Omental fat pad (tissue), 4 donors: ENCODE data around the gene LMX1B. TPM values are rescaled to one million over a fixed set of nuclear protein-coding genes. Genes with fewer than 3 reads are reported as not detected.

Experiments used
- ATAC-seq: fragments of 150-250 bp; one replicate; pipeline ENCODE4 v1.9.1; 2016; ENCODE audit warnings: mild to moderate bottlenecking, moderate library complexity; ENCODE audit not compliant: low FRiP score
- DNase-seq: peaks from one replicate; pipeline ENCODE4 v3.0.0-alpha.2; 2019; ENCODE audit warnings: low spot score
- total RNA-seq, 4 donors: library from RNA; depleted of rRNA; stranded (reverse); fragments of >200 nt; gene quantifications; one replicate each; pipeline ENCODE4 v1.1.0, GENCODE V29; 2016
- TF ChIP-seq, protein P1 (sequence below), 3 donors: fragments of 450-650 bp; IDR thresholded peaks; one replicate each; pipeline ENCODE4 v1.5.1; 2016 to 2017; ENCODE audit warnings: antibody characterized with exemption in 3 of 3, mild to moderate bottlenecking in 3 of 3, moderate library complexity in 2 of 3

The LMX1B gene
- total RNA-seq, 4 donors from 2014 or later, result 0.09 to 1.1 (median 0.31) TPM; not detected in 1

DNA sequence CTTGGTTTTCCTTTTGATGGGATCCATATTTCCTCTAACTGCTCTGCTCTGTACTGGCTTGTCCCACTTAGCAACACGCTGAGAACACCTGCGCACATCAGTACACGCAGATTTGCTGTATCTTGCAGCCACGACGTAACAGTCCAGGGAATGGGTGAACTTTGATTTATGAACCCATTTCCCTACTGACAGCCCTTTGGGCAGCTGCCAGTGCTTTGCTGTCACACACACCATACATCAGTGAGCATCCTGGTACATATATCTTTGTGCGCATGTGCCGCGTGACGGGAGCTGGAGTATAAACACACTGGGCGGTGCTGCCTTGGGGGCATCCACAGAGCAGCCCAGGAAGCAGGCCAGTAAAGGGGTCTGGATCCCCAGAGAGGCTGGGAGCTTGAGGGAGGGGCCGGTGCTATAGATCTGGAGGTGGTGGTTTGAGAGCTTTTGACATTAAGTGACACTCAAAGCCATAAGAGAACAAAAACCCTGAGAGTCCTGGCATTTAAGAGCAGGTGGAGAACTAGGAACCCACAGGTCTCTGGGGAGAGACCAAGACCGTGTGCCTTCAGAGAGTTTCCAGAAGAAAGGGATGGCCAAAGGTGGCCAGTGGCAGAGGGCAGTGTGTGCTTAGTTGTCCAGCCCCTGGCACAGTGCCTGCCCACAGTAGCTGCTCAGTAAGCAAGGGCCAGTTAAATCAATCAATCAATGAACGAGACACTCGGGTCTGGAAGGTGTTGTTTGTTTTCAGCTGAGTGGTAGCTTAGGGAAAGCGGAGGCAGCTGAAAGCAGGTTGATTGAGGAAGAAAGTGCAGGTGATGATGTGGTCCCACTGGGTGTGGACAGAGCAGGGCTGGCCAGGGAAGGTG lies 53.7 kb downstream of the LMX1B start:
- TF ChIP-seq, protein P1, sequence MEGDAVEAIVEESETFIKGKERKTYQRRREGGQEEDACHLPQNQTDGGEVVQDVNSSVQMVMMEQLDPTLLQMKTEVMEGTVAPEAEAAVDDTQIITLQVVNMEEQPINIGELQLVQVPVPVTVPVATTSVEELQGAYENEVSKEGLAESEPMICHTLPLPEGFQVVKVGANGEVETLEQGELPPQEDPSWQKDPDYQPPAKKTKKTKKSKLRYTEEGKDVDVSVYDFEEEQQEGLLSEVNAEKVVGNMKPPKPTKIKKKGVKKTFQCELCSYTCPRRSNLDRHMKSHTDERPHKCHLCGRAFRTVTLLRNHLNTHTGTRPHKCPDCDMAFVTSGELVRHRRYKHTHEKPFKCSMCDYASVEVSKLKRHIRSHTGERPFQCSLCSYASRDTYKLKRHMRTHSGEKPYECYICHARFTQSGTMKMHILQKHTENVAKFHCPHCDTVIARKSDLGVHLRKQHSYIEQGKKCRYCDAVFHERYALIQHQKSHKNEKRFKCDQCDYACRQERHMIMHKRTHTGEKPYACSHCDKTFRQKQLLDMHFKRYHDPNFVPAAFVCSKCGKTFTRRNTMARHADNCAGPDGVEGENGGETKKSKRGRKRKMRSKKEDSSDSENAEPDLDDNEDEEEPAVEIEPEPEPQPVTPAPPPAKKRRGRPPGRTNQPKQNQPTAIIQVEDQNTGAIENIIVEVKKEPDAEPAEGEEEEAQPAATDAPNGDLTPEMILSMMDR (IDR thresholded peaks at IDR 0.05), result no peak
- ATAC-seq (no peak), DNase-seq (no peak)

DNA sequence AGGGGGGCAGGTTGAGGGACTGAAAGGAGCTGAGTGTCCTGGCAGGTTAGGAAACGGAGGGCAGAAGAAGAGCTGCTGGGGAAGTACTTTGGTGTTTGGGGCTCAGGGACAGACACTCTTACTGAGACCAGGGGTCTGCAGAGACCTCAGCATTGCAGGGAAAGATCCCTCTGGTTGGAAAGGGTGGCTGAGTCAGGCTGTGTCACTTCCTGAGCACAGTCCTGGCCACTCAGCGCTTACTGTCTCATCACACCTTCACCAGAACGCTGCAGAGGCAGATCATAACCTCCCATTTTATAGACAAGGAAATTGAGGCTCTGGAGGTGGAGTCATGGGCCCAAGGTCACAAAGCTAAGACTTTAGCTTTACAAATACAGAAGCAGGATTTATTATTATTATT lies 54.3 kb downstream of the LMX1B start:
- no peak for DNase-seq
- no peak for ATAC-seq
- TF ChIP-seq, protein P1 (IDR thresholded peaks at IDR 0.05), result no peak

DNA sequence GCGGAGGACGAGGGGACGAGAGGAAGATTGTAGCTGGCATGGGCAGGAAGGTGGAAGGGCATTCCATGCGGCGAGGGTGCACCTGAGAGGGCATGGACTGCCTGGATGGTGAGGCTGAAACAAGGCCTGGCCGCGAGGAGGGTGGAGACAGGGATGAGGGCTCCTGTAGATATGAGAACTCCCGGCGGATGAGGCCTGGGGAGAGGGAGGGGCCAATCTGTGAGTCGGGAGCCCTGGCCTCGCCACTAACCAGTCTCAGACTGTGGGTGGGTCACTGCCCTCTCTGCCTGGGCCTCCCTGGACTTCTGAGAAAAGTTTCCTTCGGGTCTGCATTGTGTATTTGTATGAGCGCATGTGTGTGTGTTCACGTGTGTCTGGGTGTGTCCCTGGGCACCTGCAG lies 55.4 kb downstream of the LMX1B start:
- DNase-seq, result no peak
- no peak for ATAC-seq
- TF ChIP-seq, protein P1 (IDR thresholded peaks at IDR 0.05), result no peak

DNA sequence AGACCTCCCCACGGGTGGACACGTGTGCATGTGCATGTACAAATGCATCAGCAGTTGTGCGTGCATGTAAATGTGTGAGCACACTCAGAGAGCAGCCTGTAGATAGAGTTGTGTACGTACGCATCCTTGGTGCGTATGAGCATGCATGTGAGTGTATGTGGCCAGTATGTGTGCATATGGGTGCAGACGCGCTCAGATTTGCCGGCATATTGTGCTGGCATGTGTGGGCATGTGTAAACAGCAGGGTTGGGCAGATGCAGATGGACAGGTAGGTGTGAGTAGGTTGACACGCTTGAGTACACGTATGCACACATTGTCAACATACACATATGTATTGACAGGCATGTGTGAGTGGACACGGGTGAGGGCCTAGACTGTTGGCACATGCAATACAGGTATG lies 56.5 kb downstream of the LMX1B start:
- DNase-seq (no peak), ATAC-seq (no peak)
- TF ChIP-seq, protein P1 (IDR thresholded peaks at IDR 0.05), result no peak

DNA sequence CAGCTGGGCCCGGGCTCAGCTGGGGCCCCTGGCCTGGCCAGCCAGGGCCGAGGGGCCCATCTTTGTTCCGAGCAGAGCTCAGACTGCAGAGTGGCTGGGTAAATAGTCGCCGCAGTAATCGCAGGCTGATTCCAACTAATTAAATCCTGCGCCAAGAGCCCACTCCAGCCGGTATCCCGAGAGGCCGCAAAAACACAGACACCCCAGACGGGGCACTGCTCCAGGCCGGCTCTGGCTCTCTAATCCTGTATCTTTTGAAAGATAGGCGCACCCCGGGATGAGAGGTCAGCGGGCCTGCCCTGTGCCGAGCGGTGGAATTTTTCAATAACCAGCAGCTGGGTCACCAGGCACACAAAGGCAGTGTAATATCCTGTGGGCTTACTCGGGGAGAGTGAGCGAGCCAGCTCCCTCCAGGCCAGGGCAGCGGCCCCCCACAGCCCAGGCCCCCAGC lies 57.7 kb downstream of the LMX1B start:
- TF ChIP-seq, protein P1 (IDR thresholded peaks at IDR 0.05), result no peak
- no peak for DNase-seq
- no peak for ATAC-seq

DNA sequence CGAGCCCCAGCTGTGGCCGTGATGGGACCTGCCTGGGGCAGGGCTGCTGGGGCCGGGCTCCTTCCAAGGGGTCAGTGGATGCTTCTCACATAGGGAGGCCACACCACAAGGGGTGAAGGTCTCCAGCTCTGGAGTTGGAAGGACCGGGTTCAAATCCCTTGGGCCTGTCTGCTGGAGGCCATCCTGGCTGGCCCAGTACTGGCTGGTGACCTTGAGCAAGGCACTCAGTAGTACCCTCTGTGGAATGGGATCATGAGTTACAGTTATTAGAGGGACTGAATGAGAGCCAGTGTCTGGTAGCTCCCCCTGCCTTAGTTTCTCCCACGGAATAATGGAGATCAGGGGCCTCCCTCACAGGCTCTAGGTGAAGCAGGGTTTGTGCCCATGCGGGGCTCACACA lies 58.3 kb downstream of the LMX1B start:
- DNase-seq, result no peak
- no peak for ATAC-seq
- TF ChIP-seq, protein P1 (IDR thresholded peaks at IDR 0.05), result no peak
